Inflammatory macrophage treated with lipopolysaccharide for 1 hour (primary cell): ENCODE results near the gene INSRR.
A peak's percentile ranks its signal among the peaks of the same experiment; 100 is the strongest.

Experiments
- DNase-seq, 2 donors: peaks; one replicate each; pipeline ENCODE4 v3.0.0-alpha.2; 2020 to 2022

INSRR gene

DNA sequence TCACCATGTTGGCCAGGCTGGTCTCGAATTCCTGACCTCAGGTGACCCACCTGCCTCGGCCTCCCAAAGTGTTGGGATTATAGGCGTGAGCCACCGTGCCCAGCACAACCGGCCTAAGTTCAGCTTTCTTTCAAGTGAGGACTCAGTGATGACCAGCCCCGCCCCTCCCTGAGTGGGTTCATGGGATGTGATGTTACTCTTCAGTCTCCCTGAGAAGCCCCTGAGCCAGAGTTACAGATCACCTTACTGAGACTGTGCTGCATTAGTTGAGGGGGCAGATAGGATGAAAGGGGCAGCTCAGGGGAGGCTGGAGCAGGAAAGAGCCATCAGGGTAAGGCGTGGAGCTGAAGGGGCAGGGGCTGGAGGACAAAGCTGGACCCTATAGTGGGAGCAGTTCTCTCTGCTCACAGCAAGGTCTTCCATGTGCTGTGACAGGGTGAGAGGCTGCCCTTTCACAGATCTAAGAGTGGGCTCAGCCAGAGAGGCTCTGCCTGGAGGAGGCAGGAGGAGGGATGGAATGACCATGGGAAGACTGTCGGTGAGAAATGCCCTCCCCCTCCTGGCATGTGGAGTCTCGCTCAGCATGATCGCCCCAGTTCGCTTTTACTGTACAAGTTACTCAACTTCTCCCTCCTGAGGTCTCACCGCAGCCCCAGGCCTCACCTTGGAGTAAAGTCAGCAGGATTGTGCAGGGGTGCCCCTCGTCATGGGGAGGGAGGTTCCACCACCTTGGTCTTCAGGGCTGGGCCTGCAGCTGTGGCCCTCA, 55.6 kb downstream of the INSRR start:
- DNase-seq = no peak

DNA sequence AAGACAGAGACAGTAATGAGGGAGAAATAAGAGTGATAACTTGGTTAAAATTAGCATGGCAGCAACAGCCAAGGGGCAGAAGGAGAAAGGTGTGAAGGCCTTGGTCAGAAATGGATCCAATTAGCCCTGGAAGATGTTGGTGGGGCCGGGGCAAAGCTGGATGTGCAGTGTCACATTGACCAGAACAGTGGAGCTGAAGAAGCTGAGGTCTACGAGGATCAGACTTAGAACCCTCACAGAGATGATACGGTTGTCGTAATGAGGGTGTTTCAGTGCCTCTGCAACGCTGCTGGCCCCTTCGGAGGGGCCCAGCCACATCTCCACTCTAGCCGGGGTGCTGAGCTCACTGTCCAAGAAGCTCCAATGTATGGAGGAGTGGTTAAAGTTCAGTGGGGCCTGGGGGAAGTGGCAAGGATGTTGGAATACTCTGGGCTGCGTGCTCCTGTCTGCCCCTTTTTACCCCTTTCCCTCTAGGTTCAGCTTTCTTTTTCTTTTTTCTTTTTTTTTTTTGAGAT, 56.4 kb downstream of the INSRR start:
- no peak for DNase-seq

DNA sequence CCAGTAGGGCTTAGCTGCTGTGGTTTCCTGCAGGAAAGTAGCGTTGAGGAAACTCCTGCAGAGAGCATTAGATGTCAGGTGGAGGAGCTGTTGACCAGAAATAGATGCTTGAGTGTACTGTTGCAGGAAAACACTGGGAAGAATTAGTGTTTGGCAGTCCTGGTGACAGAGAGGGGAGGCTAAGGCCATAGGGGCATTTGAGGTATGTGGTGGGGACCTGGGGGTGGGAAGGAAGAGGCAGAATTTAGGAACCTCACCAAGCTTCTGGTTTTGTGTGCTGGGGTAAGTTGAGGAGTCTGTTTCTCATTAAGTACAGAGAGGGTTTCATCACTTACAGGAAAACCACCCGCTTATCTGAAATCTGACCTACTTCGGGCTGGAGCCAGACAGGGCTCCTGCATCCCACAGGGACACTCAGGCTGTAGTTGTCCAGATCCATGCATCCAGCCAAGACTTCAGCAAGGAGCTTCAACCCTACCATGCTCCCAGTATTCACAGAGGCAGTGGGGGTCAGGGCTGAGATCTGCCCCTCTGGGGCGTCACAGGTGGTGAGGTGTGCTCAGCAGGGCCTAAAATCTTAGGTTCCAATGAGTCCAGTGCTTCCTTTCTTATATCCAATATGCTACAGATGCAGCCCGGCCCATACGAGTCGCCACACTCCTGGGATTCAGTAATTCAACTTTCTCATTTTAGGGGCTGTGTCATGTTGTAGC, 57.4 kb downstream of the INSRR start:
- DNase-seq = no peak

DNA sequence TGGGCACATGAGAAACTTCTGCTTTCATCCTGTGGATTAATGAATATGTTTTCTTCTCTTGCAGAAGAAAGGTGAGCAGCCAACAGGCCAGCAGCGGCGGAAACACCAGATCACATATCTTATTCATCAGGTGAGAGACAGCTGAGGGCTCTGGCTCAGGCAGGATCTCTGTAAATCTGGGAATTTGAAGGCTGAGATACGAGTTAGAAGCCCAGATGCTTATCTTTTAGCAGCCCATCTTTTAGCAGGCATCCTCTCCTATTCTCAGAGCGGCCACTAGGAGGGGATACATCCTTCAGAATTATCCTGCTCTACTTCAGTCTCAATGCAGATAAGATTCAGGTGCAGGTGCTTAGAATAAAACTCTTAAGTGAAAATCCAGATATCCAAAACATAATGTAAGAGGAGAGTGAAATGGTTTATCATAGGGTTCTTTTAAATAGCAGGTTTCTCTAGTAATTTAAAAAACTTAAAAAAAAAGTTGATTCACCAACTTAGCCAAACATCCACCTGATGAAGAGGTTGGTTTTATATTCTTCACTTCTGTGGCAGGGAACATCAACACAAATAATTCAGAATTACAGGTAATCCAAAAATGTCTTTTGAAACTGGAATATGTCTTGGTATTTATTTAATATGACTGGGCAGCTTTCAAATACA, 61.6 kb downstream of the INSRR start:
- DNase-seq = peak; percentile 11 to 66

DNA sequence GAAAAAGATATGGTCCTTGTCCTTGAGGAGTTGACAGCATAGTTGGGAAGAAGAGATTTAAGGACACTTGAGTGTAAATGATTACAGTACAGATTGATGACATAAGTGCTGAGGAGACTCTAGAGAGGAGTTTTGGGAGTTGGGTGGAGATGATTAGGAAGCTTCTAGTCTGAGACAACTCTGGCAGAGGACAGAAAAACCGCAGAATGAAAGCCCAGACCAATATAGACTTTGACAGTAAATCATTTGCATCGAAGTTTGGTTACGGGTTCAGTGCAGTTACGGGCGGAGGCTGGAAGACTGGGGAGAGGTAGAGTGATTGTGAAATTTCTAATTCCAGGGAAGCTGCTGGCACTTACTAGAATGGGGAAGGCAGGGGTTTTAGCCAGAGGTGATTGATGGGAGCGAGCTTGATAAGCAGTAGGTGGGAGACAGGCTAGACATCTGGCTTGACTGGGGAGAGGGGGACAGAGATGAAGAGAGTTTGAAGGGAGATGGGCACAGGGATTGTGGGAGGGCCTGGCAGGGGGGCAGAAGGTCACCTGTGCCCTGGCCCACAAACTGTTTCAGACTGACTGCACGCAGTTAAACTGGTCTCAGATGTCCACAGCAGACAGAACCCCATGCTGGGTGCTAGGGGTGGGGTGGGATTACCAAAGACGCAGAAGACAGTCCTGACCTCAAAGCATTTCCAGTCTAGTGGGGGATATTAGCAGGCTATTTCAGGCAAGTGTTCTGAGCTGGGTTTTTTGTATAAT, 62.4 kb downstream of the INSRR start:
- DNase-seq = no peak

DNA sequence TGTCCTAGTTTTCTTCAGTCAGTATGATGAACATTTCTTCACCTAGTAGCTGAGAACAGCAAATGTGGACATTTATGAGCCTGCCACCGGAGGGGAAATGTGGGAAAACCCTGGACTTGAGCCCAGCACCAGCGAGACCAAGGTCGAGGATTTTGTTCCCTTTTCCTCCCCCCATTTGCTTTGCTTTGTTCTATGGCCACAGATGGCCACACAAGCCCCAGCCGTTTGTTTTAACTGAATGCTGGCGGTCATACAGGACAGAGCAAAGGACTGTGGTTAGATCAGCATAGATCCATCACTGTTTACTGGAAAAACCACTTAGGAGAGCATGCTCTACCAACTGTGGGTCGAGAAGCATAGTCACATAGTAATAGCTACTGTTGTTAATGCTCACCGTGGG, 63.1 kb downstream of the INSRR start:
- DNase-seq = no peak

DNA sequence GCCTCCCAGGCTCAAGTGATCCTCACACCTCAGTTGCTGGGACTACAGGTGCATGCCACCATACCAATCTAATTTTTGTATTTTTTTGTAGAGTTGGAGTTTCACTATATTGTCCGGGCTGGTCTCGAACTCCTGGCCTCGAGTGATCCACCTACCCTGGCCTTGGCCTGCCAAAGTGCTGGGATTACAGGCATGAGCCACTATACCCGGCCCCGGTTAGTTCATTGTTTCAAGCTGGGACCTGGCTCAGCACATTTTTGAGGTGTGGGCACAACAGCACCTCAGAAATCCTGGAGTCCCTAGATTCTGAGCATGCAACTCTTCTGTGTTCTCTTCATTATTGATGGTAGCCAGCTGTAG, 63.6 kb downstream of the INSRR start:
- no peak for DNase-seq

DNA sequence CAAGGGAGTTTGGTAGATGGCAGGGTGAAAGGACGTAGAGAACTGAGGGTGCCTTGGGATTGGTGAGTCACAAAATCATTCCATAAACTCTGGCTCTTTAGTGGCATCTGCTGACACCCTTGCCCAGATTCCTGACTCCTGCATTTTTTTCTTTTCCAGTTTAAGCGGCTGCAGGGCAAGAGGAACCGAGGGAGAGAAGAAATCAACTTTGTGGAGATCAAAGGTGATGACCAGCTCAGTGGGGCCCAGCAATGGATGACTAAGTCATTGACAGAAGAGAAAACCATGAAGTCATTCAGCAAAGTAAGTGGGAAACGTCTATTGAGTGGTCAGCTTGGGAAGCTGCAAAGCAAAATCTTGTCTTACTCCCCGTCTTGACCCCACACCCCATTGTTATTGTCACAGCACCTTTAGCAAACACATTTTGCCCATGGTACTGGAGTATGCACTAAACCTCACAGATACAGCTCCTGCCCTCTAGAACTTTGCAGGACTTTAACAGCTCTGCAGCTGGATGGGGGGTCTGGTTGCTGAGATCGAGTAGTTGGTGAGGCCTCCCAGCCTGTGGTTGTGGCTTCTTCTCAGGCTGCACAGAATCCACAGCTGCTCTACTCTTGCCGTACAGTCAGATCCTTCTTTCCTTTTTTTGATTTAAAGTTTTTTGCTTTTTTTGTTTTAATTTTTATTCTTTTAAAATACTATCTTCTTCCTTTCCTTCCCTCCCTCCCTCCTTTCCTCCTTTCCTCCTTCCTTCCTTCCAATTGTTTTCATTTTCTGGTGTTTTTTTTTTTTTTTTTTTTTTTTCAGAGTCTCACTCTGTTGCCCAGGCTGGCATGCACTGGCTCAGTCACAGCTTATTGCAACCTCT, 64.2 kb downstream of the INSRR start:
- no peak for DNase-seq
